IPS-11a (cell line): ENCODE data around the gene DTNB.

Experiments used
- H3K4me3 ChIP-seq: one replicate; pipeline ENCODE4 v1.5.1; 2013; ENCODE audit warnings: low read depth, low read length, control low read depth

DTNB gene

GRCh38 chr2:25400576-25401216 is 272.7 kb downstream of the DTNB start:
- H3K4me3 ChIP-seq = no peak overlapping the region

- H3K4me3 ChIP-seq = no peak overlapping the region
Observed at GRCh38 chr2:25400169-25400568, 273.2 kb downstream of the DTNB start.

- no peak overlapping the region for H3K4me3 ChIP-seq
Observed at GRCh38 chr2:25398534-25398933, 274.8 kb downstream of the DTNB start.

GRCh38 chr2:25397777-25398176 is 275.6 kb downstream of the DTNB start:
- H3K4me3 ChIP-seq = no peak overlapping the region

GRCh38 chr2:25389161-25389560 is 284.2 kb downstream of the DTNB start:
- no peak overlapping the region for H3K4me3 ChIP-seq

- H3K4me3 ChIP-seq = no peak overlapping the region
Observed at GRCh38 chr2:25388491-25388890, 284.9 kb downstream of the DTNB start.

GRCh38 chr2:25387876-25388449 is 285.4 kb downstream of the DTNB start:
- H3K4me3 ChIP-seq = no peak overlapping the region

- H3K4me3 ChIP-seq = no peak overlapping the region
Observed at GRCh38 chr2:25386971-25387875, 286.2 kb downstream of the DTNB start.

GRCh38 chr2:25385910-25386309 is 287.5 kb downstream of the DTNB start:
- no peak overlapping the region for H3K4me3 ChIP-seq

- H3K4me3 ChIP-seq = no peak overlapping the region
Observed at GRCh38 chr2:25383806-25384205, 289.6 kb downstream of the DTNB start.

GRCh38 chr2:25381502-25381901 is 291.9 kb downstream of the DTNB start:
- no peak overlapping the region for H3K4me3 ChIP-seq

GRCh38 chr2:25380586-25381375 is 292.6 kb downstream of the DTNB start:
- H3K4me3 ChIP-seq = no peak overlapping the region

GRCh38 chr2:25380023-25380422 is 293.4 kb downstream of the DTNB start:
- H3K4me3 ChIP-seq = no peak overlapping the region

GRCh38 chr2:25379535-25379934 is 293.8 kb downstream of the DTNB start:
- H3K4me3 ChIP-seq = no peak overlapping the region

- no peak overlapping the region for H3K4me3 ChIP-seq
Observed at GRCh38 chr2:25378731-25379490, 294.5 kb downstream of the DTNB start.

GRCh38 chr2:25377822-25378421 is 295.5 kb downstream of the DTNB start:
- no peak overlapping the region for H3K4me3 ChIP-seq

- no peak overlapping the region for H3K4me3 ChIP-seq
Observed at GRCh38 chr2:25376750-25377621, 296.4 kb downstream of the DTNB start.

- no peak overlapping the region for H3K4me3 ChIP-seq
Observed at GRCh38 chr2:25375989-25376545, 297.3 kb downstream of the DTNB start.
